Calu3 (cell line): ENCODE results near the gene AMOT. TPM values are rescaled to one million over a fixed set of nuclear protein-coding genes. Genes with fewer than 3 reads are reported as not detected.
A peak's percentile ranks its signal among the peaks of the same experiment; 100 is the strongest.

Source experiments
- BruUV-seq: library from RNA; stranded (reverse); fragments of 400-500 nt; replicated peaks from 2 replicates; lab custom pipeline; 2021; lab: Mats Ljungman, UMichigan
- CTCF ChIA-PET: fragments of 300-600 bp; sonication (Branson Sonifier 250); formaldehyde crosslinking; loops from one replicate; lab custom pipeline; 2022; ENCODE audit warnings: antibody characterized with exemption; lab: Charles Lee
- DNase-seq: peaks from one replicate; pipeline ENCODE4 v3.0.0; 2022
- H3K27ac Mint-ChIP-seq: one replicate; pipeline ENCODE4 v1.8.0; 2022; ENCODE audit warnings: mixed read lengths; ENCODE audit not compliant: unreplicated experiment
- H3K27me3 Mint-ChIP-seq: one replicate; pipeline ENCODE4 v1.8.0; 2022; ENCODE audit warnings: mixed read lengths; ENCODE audit not compliant: unreplicated experiment
- H3K36me3 Mint-ChIP-seq: one replicate; pipeline ENCODE4 v1.8.0; 2022; ENCODE audit warnings: mild to moderate bottlenecking, moderate library complexity, mixed read lengths; ENCODE audit not compliant: insufficient read depth, unreplicated experiment
- H3K4me1 Mint-ChIP-seq: one replicate; pipeline ENCODE4 v1.8.0; 2022; ENCODE audit warnings: mild to moderate bottlenecking, low read depth, mixed read lengths; ENCODE audit not compliant: unreplicated experiment
- H3K4me3 Mint-ChIP-seq: one replicate; pipeline ENCODE4 v1.8.0; 2022; ENCODE audit warnings: mild to moderate bottlenecking, low read depth, moderate library complexity, mixed read lengths; ENCODE audit not compliant: unreplicated experiment
- H3K9me3 Mint-ChIP-seq: one replicate; pipeline ENCODE4 v1.8.0; 2022; ENCODE audit warnings: low read depth, mixed read lengths; ENCODE audit not compliant: unreplicated experiment
- intact Hi-C: fragments of 100-400 bp; cut with micrococcal nuclease; formaldehyde crosslinking; loops from one replicate; pipeline ENCODE4 v1.10.0; 2022; ENCODE audit not compliant: unreplicated experiment
- total RNA-seq: library from RNA; stranded (reverse); gene quantifications from 2 replicates; pipeline ENCODE4 v1.2.3, GENCODE V29; 2022
- TF ChIP-seq, protein P1 (sequence below): fragments of 200-600 bp; IDR thresholded peaks from one replicate; pipeline ENCODE4 v1.8.0; 2022; ENCODE audit warnings: antibody characterized with exemption; ENCODE audit not compliant: unreplicated experiment

AMOT gene
- total RNA-seq, 1 experiment from 2014 or later: 16.2 TPM

DNA sequence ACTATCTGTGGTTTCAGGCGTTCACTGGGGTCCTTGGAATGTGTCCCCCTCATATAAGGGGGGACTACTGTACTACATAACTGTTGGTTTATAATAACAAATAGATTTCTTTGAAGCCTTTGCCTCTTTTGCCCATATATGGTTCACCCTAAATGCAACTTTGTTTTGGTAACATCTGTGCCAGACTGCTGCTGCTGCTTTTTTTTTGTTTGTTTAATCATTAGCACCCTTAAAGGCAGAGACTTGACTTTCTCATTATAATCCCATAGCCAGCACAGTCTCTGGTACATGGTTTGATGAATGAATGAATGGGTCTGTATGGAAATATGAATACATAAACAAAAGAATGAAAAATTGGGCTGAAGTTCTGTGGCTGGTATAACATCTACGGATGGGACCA, 80.7 kb downstream of the AMOT start:
- CTCF ChIA-PET: no interaction called here
- H3K27ac Mint-ChIP-seq: no peak overlapping the region
- TF ChIP-seq, protein P1, sequence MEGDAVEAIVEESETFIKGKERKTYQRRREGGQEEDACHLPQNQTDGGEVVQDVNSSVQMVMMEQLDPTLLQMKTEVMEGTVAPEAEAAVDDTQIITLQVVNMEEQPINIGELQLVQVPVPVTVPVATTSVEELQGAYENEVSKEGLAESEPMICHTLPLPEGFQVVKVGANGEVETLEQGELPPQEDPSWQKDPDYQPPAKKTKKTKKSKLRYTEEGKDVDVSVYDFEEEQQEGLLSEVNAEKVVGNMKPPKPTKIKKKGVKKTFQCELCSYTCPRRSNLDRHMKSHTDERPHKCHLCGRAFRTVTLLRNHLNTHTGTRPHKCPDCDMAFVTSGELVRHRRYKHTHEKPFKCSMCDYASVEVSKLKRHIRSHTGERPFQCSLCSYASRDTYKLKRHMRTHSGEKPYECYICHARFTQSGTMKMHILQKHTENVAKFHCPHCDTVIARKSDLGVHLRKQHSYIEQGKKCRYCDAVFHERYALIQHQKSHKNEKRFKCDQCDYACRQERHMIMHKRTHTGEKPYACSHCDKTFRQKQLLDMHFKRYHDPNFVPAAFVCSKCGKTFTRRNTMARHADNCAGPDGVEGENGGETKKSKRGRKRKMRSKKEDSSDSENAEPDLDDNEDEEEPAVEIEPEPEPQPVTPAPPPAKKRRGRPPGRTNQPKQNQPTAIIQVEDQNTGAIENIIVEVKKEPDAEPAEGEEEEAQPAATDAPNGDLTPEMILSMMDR: no peak
- H3K4me1 Mint-ChIP-seq: peaks cover 14% of the 10 kb centered on the region
- no peaks in the 10 kb centered on the region for H3K36me3 Mint-ChIP-seq
- BruUV-seq: no TSS peak
- no peak for DNase-seq
- no peak overlapping the region for H3K4me3 Mint-ChIP-seq
- H3K9me3 Mint-ChIP-seq: no peaks in the 10 kb centered on the region
- intact Hi-C loops: loop anchor here (2.0 to 5.0 kb wide), 2 partner anchors 97 to 181 kb away; no protein-coding TSS in a partner anchor
- no peaks in the 10 kb centered on the region for H3K27me3 Mint-ChIP-seq

DNA sequence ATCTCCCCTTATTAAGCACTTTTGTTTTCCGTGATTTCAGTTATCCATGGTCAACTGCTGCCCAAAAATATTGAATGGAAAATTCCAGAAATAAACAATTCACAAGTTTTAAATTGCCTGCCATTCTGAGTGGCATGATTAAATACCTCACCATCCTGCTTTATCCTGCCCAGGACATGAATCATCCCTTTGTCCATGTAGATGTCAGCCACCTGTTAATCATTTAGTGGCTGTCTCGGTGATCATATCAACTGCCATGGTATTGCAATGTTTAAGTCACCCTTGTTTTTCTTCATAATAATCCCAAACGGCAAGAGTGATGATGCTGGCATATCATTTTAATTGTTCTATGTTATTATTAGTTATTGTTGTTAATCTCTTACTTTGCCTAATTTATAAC, 81.1 kb downstream of the AMOT start:
- Mint-ChIP-seq H3K4me3 (no peak overlapping the region), H3K4me1 (peaks cover 14% of the 10 kb centered on the region), H3K9me3 (no peaks in the 10 kb centered on the region), H3K27me3 (no peaks in the 10 kb centered on the region), H3K36me3 (no peaks in the 10 kb centered on the region), H3K27ac (no peak overlapping the region)
- CTCF ChIA-PET: no interaction called here
- DNase-seq: peak; percentile 7
- TF ChIP-seq, protein P1: no peak
- intact Hi-C loops: loop anchor here (2.0 kb wide), 1 partner anchor 181 kb away; no protein-coding TSS in a partner anchor
- no TSS peak for BruUV-seq

DNA sequence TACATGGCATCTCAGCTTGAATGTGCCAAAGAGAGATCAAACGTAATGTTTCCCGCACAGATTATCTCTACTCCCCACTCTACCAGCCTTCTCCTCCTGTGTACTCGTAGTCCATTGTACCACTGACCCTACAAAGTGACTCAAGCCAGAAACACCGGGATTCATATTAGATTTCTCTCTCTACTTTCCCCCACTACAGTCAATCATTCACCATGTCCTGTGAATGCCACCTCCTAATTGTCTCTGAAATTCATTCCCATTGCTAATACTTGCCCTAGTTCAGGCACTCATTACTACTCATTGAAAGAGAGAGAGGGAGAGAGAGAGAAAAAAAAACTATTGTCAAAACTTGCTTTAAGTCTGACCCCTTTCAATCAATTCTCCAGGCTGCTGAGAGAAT, 82.7 kb downstream of the AMOT start:
- no peak overlapping the region for H3K27ac Mint-ChIP-seq
- CTCF ChIA-PET: no interaction called here
- H3K4me1 Mint-ChIP-seq: peaks cover 14% of the 10 kb centered on the region

DNA sequence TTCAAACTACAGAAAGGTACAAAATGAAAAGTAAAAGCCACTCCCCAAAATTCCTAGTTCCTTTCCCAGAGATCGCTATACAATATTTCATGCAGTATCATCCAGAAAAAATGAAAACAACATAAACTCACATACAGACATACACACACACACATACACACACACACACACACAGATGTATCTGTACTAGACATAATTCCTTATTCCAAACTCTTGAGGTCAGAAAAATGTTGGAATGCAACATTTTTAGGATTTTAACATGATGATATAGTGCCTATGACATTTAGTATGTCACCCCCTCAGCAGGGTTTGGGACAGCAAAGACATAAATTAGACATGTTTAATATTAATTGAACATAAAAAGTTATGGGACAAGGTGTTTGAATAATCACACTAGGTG, 87.5 kb downstream of the AMOT start:
- intact Hi-C loops: no loop called here
- BruUV-seq: no TSS peak
- Mint-ChIP-seq H3K9me3 (no peaks in the 10 kb centered on the region), H3K4me3 (no peak overlapping the region), H3K27ac (no peak overlapping the region), H3K36me3 (no peaks in the 10 kb centered on the region), H3K4me1 (peaks cover 10% of the 10 kb centered on the region), H3K27me3 (no peaks in the 10 kb centered on the region)
- CTCF ChIA-PET: no interaction called here
- DNase-seq: no peak
- TF ChIP-seq, protein P1: no peak

More for the DNA sequence above, 82.7 kb downstream of the AMOT start:
- intact Hi-C loops: loop anchor here (2.0 kb wide), 1 partner anchor 183 kb away; no protein-coding TSS in a partner anchor
- Mint-ChIP-seq H3K27me3 (no peaks in the 10 kb centered on the region), H3K36me3 (no peaks in the 10 kb centered on the region), H3K9me3 (no peaks in the 10 kb centered on the region), H3K4me3 (no peak overlapping the region)
- TF ChIP-seq, protein P1: no peak
- no peak for DNase-seq
- BruUV-seq: no TSS peak
